Stomach (tissue), 4 donors: ENCODE results near the gene OBSCN.

Source experiments
- CTCF ChIP-seq, 7 experiments: fragments of 450-650 bp in 4 of 7; fragments of 200-600 bp in 3 of 7; sonication (generic) in 3 of 7; IDR thresholded peaks; one replicate each; pipeline ENCODE4 v1.5.1; 2016 to 2019; ENCODE audit warnings: antibody characterized with exemption in 7 of 7, control low read depth in 2 of 7, mild to moderate bottlenecking in 1 of 7
- EP300 ChIP-seq: sonication (generic); formaldehyde crosslinking; IDR thresholded peaks from one replicate; pipeline ENCODE4 v1.6.1; 2017; ENCODE audit warnings: antibody characterized with exemption
- POLR2A ChIP-seq, 4 donors: fragments of 450-650 bp; IDR thresholded peaks; one replicate each; pipeline ENCODE4 v1.6.1; 2016; ENCODE audit warnings: antibody characterized with exemption in 4 of 4, control low read depth in 2 of 4, mild to moderate bottlenecking in 1 of 4, moderate library complexity in 1 of 4

- no peak for TF ChIP-seq CTCF (IDR thresholded peaks at IDR 0.05)
- TF ChIP-seq POLR2A (IDR thresholded peaks at IDR 0.05) = no peak
- TF ChIP-seq EP300 = no peak
Observed at GRCh38 chr1:228158151-228159007, 49.5 kb upstream of the OBSCN start.
